H1 (cell line): ENCODE data around the gene OR5AC2. TPM values are rescaled to one million over a fixed set of nuclear protein-coding genes. Genes with fewer than 3 reads are reported as not detected.

Experiments used
- CTCF ChIA-PET: fragments of 300-600 bp; sonication (Branson Sonifier 250); formaldehyde crosslinking; loops from one replicate; lab custom pipeline; 2021; ENCODE audit not compliant: partially characterized antibody; lab: Charles Lee
- POLR2A ChIA-PET: fragments of 300-600 bp; sonication (Branson Sonifier 250); formaldehyde crosslinking; loops from one replicate; lab custom pipeline; 2021; ENCODE audit warnings: inconsistent platforms; ENCODE audit not compliant: partially characterized antibody; lab: Charles Lee
- DNase-seq, 2 experiments: peaks; one replicate each; pipeline versions ENCODE4 v3.0.0 to v3.0.0-alpha.2; 2010 to 2022; ENCODE audit warnings: low spot score in 2 of 2, low read depth in 1 of 2, mixed read lengths in 1 of 2
- FAIRE-seq: peaks from 2 replicates; lab custom pipeline; 2011; peaks lifted over from hg19 to GRCh38; lab: Jason Lieb, UNC
- H2AFZ ChIP-seq: 2 replicates; pipeline ENCODE4 v1.8.1; 2012; ENCODE audit warnings: low read length, inconsistent platforms
- H2AK5ac ChIP-seq: 2 replicates; pipeline ENCODE4 v1.6.1; 2013; ENCODE audit warnings: low read depth, low read length
- H2BK120ac ChIP-seq: replicated peaks from 2 replicates; pipeline ENCODE3; 2013; ENCODE audit warnings: low read depth, low read length, inconsistent platforms
- H2BK12ac ChIP-seq: 2 replicates; pipeline ENCODE4 v1.6.1; 2013; ENCODE audit warnings: low read depth, low read length
- H2BK15ac ChIP-seq: 2 replicates; pipeline ENCODE4 v1.6.1; 2013; ENCODE audit warnings: low read length
- H2BK20ac ChIP-seq: 2 replicates; pipeline ENCODE4 v1.6.1; 2013; ENCODE audit warnings: low read length
- H2BK5ac ChIP-seq: 2 replicates; pipeline ENCODE4 v1.6.1; 2013; ENCODE audit warnings: low read depth, low read length
- H3K14ac ChIP-seq: 2 replicates; pipeline ENCODE4 v1.6.1; 2013; ENCODE audit warnings: inconsistent platforms; ENCODE audit not compliant: insufficient read length
- H3K18ac ChIP-seq: 2 replicates; pipeline ENCODE4 v1.6.1; 2013; ENCODE audit warnings: low read length; ENCODE audit errors: extremely low read depth
- H3K23ac ChIP-seq: 2 replicates; pipeline ENCODE4 v1.6.1; 2013; ENCODE audit warnings: inconsistent platforms; ENCODE audit not compliant: insufficient read length
- H3K23me2 ChIP-seq: 2 replicates; pipeline ENCODE4 v1.6.1; 2013; ENCODE audit warnings: low read depth, low read length
- H3K27ac ChIP-seq: 2 replicates; pipeline ENCODE4 v1.6.1; 2011; ENCODE audit warnings: low read depth, low read length, inconsistent platforms
- H3K27me3 ChIP-seq, 4 experiments: replicated peaks in 1 of 4; 1 replicate in 1 of 4; 2 replicates in 3 of 4; pipeline versions ENCODE4 v1.6.1 to v1.8.1; 2011 to 2013; ENCODE audit warnings: low read length in 3 of 4, mild to moderate bottlenecking in 3 of 4, inconsistent platforms in 2 of 4, mixed read lengths in 2 of 4, moderate library complexity in 1 of 4; ENCODE audit not compliant: control insufficient read depth in 3 of 4, insufficient read depth in 3 of 4; ENCODE audit errors: extremely low read depth in 1 of 4
- H3K36me3 ChIP-seq, 4 experiments: 2 replicates each; pipeline versions ENCODE4 v1.6.1 to v1.8.1; 2011 to 2013; ENCODE audit warnings: mild to moderate bottlenecking in 4 of 4, low read length in 3 of 4, moderate library complexity in 2 of 4, control low read depth in 1 of 4, inconsistent platforms in 1 of 4; ENCODE audit not compliant: insufficient read depth in 4 of 4, control insufficient read depth in 2 of 4
- H3K4ac ChIP-seq: replicated peaks from 2 replicates; pipeline ENCODE3; 2013; ENCODE audit warnings: low read length, low read depth, mixed read lengths, inconsistent platforms; ENCODE audit not compliant: insufficient read length
- H3K4me1 ChIP-seq, 4 experiments: replicated peaks in 1 of 4; 1 replicate in 1 of 4; 2 replicates in 3 of 4; pipeline versions ENCODE4 v1.6.1 to v1.8.1; 2011 to 2013; ENCODE audit warnings: low read length in 3 of 4, inconsistent platforms in 2 of 4, mixed read lengths in 1 of 4; ENCODE audit not compliant: insufficient read depth in 4 of 4, control insufficient read depth in 3 of 4
- H3K4me2 ChIP-seq, 2 experiments: 2 replicates each; pipeline versions ENCODE4 v1.6.1 to v1.8.1; 2011 to 2013; ENCODE audit warnings: low read depth in 2 of 2, low read length in 2 of 2, control low read depth in 1 of 2, inconsistent platforms in 1 of 2, mild to moderate bottlenecking in 1 of 2; ENCODE audit not compliant: insufficient read depth in 1 of 2
- H3K4me3 ChIP-seq, 4 experiments: fragments of 200-600, 300-600 bp in 1 of 4; sonication (generic), shearing (Covaris generic), sonication (Bioruptor Twin) in 1 of 4; 2 replicates each; pipeline versions ENCODE4 v1.5.1 to v1.8.1; 2011 to 2016; ENCODE audit warnings: low read length in 4 of 4, low read depth in 3 of 4, control low read depth in 2 of 4, inconsistent platforms in 2 of 4, mild to moderate bottlenecking in 2 of 4, mixed read lengths in 1 of 4, moderate library complexity in 1 of 4; ENCODE audit not compliant: insufficient read depth in 2 of 4; ENCODE audit errors: extremely low read depth in 1 of 4
- H3K56ac ChIP-seq: replicated peaks from 2 replicates; pipeline ENCODE3; 2013; ENCODE audit warnings: low read depth, mild to moderate bottlenecking, mixed read lengths, low read length, inconsistent platforms; ENCODE audit not compliant: insufficient read length
- H3K79me1 ChIP-seq: 2 replicates; pipeline ENCODE4 v1.6.1; 2013; ENCODE audit warnings: low read depth, low read length, control low read depth
- H3K79me2 ChIP-seq, 2 experiments: 2 replicates each; pipeline versions ENCODE4 v1.6.1 to v1.8.1; 2012 to 2013; ENCODE audit warnings: low read length in 2 of 2, mild to moderate bottlenecking in 2 of 2, inconsistent platforms in 1 of 2; ENCODE audit not compliant: insufficient read depth in 2 of 2, control insufficient read depth in 1 of 2
- H3K9ac ChIP-seq, 4 experiments: replicated peaks in 1 of 4; 1 replicate in 1 of 4; 2 replicates in 3 of 4; pipeline versions ENCODE4 v1.6.1 to v1.8.1; 2011 to 2013; ENCODE audit warnings: low read depth in 3 of 4, low read length in 3 of 4, control low read depth in 2 of 4, mild to moderate bottlenecking in 2 of 4, moderate library complexity in 2 of 4, inconsistent platforms in 1 of 4; ENCODE audit errors: extremely low read depth in 1 of 4
- H3K9me3 ChIP-seq, 2 experiments: 2 replicates each; pipeline versions ENCODE4 v1.6.1 to v1.8.1; 2012 to 2013; ENCODE audit warnings: mild to moderate bottlenecking in 2 of 2, moderate library complexity in 2 of 2, control low read depth in 1 of 2, inconsistent platforms in 1 of 2, low read depth in 1 of 2, low read length in 1 of 2, mixed read lengths in 1 of 2; ENCODE audit not compliant: insufficient read depth in 2 of 2
- H4K20me1 ChIP-seq, 2 experiments: replicated peaks in 1 of 2; 2 replicates each; pipeline versions ENCODE3 to v1.8.1; 2011 to 2013; ENCODE audit warnings: inconsistent platforms in 2 of 2, low read length in 2 of 2, mild to moderate bottlenecking in 1 of 2; ENCODE audit not compliant: insufficient read depth in 2 of 2, control insufficient read depth in 1 of 2
- H4K5ac ChIP-seq: 2 replicates; pipeline ENCODE4 v1.6.1; 2013; ENCODE audit warnings: low read length, low read depth, mixed read lengths, inconsistent platforms; ENCODE audit not compliant: insufficient read length
- H4K8ac ChIP-seq: 2 replicates; pipeline ENCODE4 v1.8.0; 2013; ENCODE audit warnings: mild to moderate bottlenecking, moderate library complexity, low read length, inconsistent platforms; ENCODE audit not compliant: insufficient read depth; ENCODE audit errors: extremely low read depth
- H4K91ac ChIP-seq: replicated peaks from 2 replicates; pipeline ENCODE3; 2013; ENCODE audit warnings: low read length, mixed read lengths, inconsistent platforms; ENCODE audit not compliant: insufficient read length
- CBX8 ChIP-seq: fragments of 300-800, 300-1000 bp; sonication (generic); IDR thresholded peaks from 2 replicates; pipeline ENCODE4 v1.7.1; 2016; ENCODE audit warnings: low read depth, low read length, borderline replicate concordance
- EZH2 ChIP-seq: fragments of 200-600 bp; sonication (generic); IDR thresholded peaks from 2 replicates; pipeline ENCODE4 v1.7.1; 2012; ENCODE audit warnings: low read depth, mild to moderate bottlenecking, moderate library complexity, low read length, inconsistent platforms; ENCODE audit not compliant: severe bottlenecking
- KDM4A ChIP-seq: IDR thresholded peaks from one replicate; pipeline ENCODE4 v1.7.1; 2012; ENCODE audit warnings: low read depth, mild to moderate bottlenecking, moderate library complexity, low read length, inconsistent platforms; ENCODE audit not compliant: severe bottlenecking
- SP4 ChIP-seq: IDR thresholded peaks from 2 replicates; pipeline ENCODE4 v1.6.1; 2012; ENCODE audit warnings: low read length, inconsistent platforms
- YY1 ChIP-seq: IDR thresholded peaks from 2 replicates; pipeline ENCODE4 v1.6.1; 2011; ENCODE audit warnings: low read depth, mild to moderate bottlenecking, low read length
- ZNF274 ChIP-seq: IDR thresholded peaks from 2 replicates; pipeline ENCODE4 v1.7.0; 2012; ENCODE audit warnings: low read length, borderline replicate concordance; ENCODE audit errors: extremely low read depth
- WGBS, 2 experiments: shearing (Covaris generic) in 1 of 2; methylation state at CpG; one replicate each; pipeline versions ENCODE4 v1.1.6 to v1.1.7; 2013 to 2015; ENCODE audit warnings: low lambda C conversion rate in 2 of 2, mixed read lengths in 2 of 2, inconsistent platforms in 1 of 2, low coverage in 1 of 2, missing lambda C conversion rate in 1 of 2; ENCODE audit not compliant: insufficient replicate concordance in 2 of 2, insufficient coverage in 1 of 2, insufficient read length in 1 of 2; ENCODE audit errors: extremely low coverage in 1 of 2, missing lambda C conversion rate in 1 of 2; 5-methylcytosine and 5-hydroxymethylcytosine counted together
- polyA plus RNA-seq, 7 experiments: library from polyadenylated mRNA; depleted of rRNA in 3 of 7; stranded (reverse) in 5 of 7; unstranded in 2 of 7; fragments of >200 nt in 5 of 7; fragments of 200-250 nt in 2 of 7; gene quantifications; 1 replicate in 5 of 7; 2 replicates in 1 of 7; 4 replicates in 1 of 7; pipeline versions ENCODE4 v1.2.1 to v1.2.3, GENCODE V29; 2011 to 2013; ENCODE audit warnings: missing spikeins in 2 of 7, mixed read lengths in 2 of 7
- total RNA-seq: library from RNA; stranded (reverse); fragmentation: NEBNext Ultra II Directional; extraction: Animal tissue kit (Norgen Biotek cat#: 25700); gene quantifications from 2 replicates; pipeline ENCODE4 v1.2.1, GENCODE V29; 2021

The OR5AC2 gene
- total and polyA plus RNA-seq, 2 of the 8 experiments (the other 6 are each of a cell fraction or from before 2014, with no cell fraction given), result not detected

GRCh38 chr3:98095882-98096281 is 8.9 kb downstream of the OR5AC2 start:
- Histone ChIP-seq H4K20me1 (no peaks in the 10 kb centered on the region), H2BK5ac (no peak overlapping the region), H3K9ac (no peak overlapping the region), H4K5ac (no peak overlapping the region), H3K23ac (no peak overlapping the region), H3K4me1 (no peaks in the 10 kb centered on the region), H2AFZ (no peak overlapping the region), H3K4me2 (no peak overlapping the region), H3K79me2 (no peaks in the 10 kb centered on the region), H4K91ac (no peak overlapping the region), H2BK15ac (no peak overlapping the region), H2AK5ac (no peak overlapping the region), H3K4me3 (no peak overlapping the region), H2BK20ac (no peak overlapping the region), H3K27me3 (no peaks in the 10 kb centered on the region), H3K56ac (no peak overlapping the region), H3K36me3 (no peaks in the 10 kb centered on the region), H3K14ac (no peak overlapping the region), H3K9me3 (peaks cover 0 to 3% of the 10 kb centered on the region in 2 experiments; a peak in 1 of 4 replicates), H2BK12ac (no peak overlapping the region), H3K23me2 (no peaks in the 10 kb centered on the region), H3K79me1 (no peaks in the 10 kb centered on the region), H2BK120ac (no peak overlapping the region), H3K4ac (no peak overlapping the region), H4K8ac (no peak overlapping the region), H3K27ac (no peak overlapping the region), H3K18ac (no peak overlapping the region)
- CTCF ChIA-PET, result interaction anchor here (1.0 kb wide), 1 partner anchor 23 kb away, joined by 3 read pairs; no protein-coding TSS in a partner anchor
- POLR2A ChIA-PET, result no interaction called here
- WGBS, 2 experiments, result 91% methylated on average over 5 of the region's 5 CpGs; no CpG with 5 or more reads in 1 of the 2 experiments
- FAIRE-seq, result no peak
- DNase-seq, result no peak
- TF ChIP-seq CBX8 (no peak), KDM4A (no peak), SP4 (no peak), EZH2 (no peak), ZNF274 (no peak), YY1 (no peak)
